Endothelial cell of umbilical vein (primary cell): Measurements from ENCODE around the gene MED17. TPM values are rescaled to one million over a fixed set of nuclear protein-coding genes. Genes with fewer than 3 reads are reported as not detected.

ENCODE experiments used
- BruUV-seq: library from RNA; stranded (reverse); fragments of 400-500 nt; replicated peaks from 2 replicates; lab custom pipeline; 2021; lab: Mats Ljungman, UMichigan
- CTCF ChIA-PET: fragments of 300-600, 350-600 bp; sonication (Branson Sonifier 250); formaldehyde crosslinking; loops from one replicate; lab custom pipeline; 2021; ENCODE audit warnings: antibody characterized with exemption, inconsistent platforms; lab: Charles Lee
- POLR2A ChIA-PET: fragments of 300-600, 350-600 bp; sonication (Branson Sonifier 250); formaldehyde crosslinking; loops from one replicate; lab custom pipeline; 2021; ENCODE audit warnings: antibody characterized with exemption, inconsistent platforms; lab: Charles Lee
- DNase-seq: peaks from one replicate; pipeline ENCODE4 v3.0.0-alpha.2; 2011; ENCODE audit warnings: low read depth, low spot score
- FAIRE-seq: peaks from 2 replicates; lab custom pipeline; 2011; peaks lifted over from hg19 to GRCh38; lab: Jason Lieb, UNC
- H2AFZ ChIP-seq: 2 replicates; pipeline ENCODE4 v1.6.0; 2012; ENCODE audit warnings: low read depth, low read length, control low read depth, inconsistent platforms
- H3K27ac ChIP-seq: 2 replicates; pipeline ENCODE4 v1.5.1; 2011; ENCODE audit warnings: low read depth, mild to moderate bottlenecking, control low read depth, low read length, moderate library complexity; ENCODE audit not compliant: insufficient read depth
- H3K27me3 ChIP-seq, 2 experiments: 2 replicates each; pipeline versions ENCODE4 v1.6.0 to v1.6.1; 2011; ENCODE audit warnings: low read length in 2 of 2, mixed read lengths in 1 of 2; ENCODE audit not compliant: control insufficient read depth in 2 of 2, insufficient read depth in 2 of 2
- H3K36me3 ChIP-seq, 2 experiments: 2 replicates in 1 of 2; 3 replicates in 1 of 2; pipeline ENCODE4 v1.5.1; 2011; ENCODE audit warnings: low read length in 2 of 2, mild to moderate bottlenecking in 1 of 2, moderate library complexity in 1 of 2; ENCODE audit not compliant: control insufficient read depth in 2 of 2, insufficient read depth in 2 of 2; ENCODE audit errors: extremely low read depth in 1 of 2
- H3K4me1 ChIP-seq: 3 replicates; pipeline ENCODE4 v1.5.1; 2011; ENCODE audit warnings: mild to moderate bottlenecking, low read length; ENCODE audit not compliant: control insufficient read depth, insufficient read depth; ENCODE audit errors: extremely low read depth
- H3K4me2 ChIP-seq: 2 replicates; pipeline ENCODE4 v1.6.1; 2011; ENCODE audit warnings: low read length, control low read depth, mixed read lengths; ENCODE audit not compliant: insufficient read depth
- H3K4me3 ChIP-seq, 3 experiments: fragments of 200-600 bp in 1 of 3; sonication (generic), shearing (Covaris generic) in 1 of 3; replicated peaks in 1 of 3; 2 replicates each; pipeline ENCODE4 v1.5.1; 2011 to 2016; ENCODE audit warnings: control low read depth in 3 of 3, low read length in 3 of 3, mild to moderate bottlenecking in 2 of 3, inconsistent platforms in 1 of 3, low read depth in 1 of 3, moderate library complexity in 1 of 3; ENCODE audit not compliant: insufficient read depth in 1 of 3
- H3K79me2 ChIP-seq: 2 replicates; pipeline ENCODE4 v1.6.0; 2012; ENCODE audit warnings: low read length, inconsistent platforms; ENCODE audit not compliant: control insufficient read depth, insufficient read depth
- H3K9ac ChIP-seq: replicated peaks from 2 replicates; pipeline ENCODE3; 2011; ENCODE audit warnings: low read length, control low read depth; ENCODE audit not compliant: insufficient read depth; ENCODE audit errors: extremely low read depth
- H3K9me1 ChIP-seq: replicated peaks from 3 replicates; pipeline ENCODE4 v1.6.0; 2011; ENCODE audit warnings: mild to moderate bottlenecking, low read length; ENCODE audit not compliant: control insufficient read depth, insufficient read depth; ENCODE audit errors: extremely low read depth
- H3K9me3 ChIP-seq: replicated peaks from 2 replicates; pipeline ENCODE4 v1.5.1; 2012; ENCODE audit warnings: low read length, inconsistent platforms; ENCODE audit not compliant: control insufficient read depth, insufficient read depth
- H4K20me1 ChIP-seq: replicated peaks from 2 replicates; pipeline ENCODE3; 2011; ENCODE audit warnings: mild to moderate bottlenecking, low read length; ENCODE audit not compliant: control insufficient read depth, insufficient read depth; ENCODE audit errors: extremely low read depth
- CTCF ChIP-seq, 2 donors: IDR thresholded peaks; 1 replicate in 1 of 2; 2 replicates in 1 of 2; pipeline ENCODE4 v1.5.1; 2011; ENCODE audit warnings: low read length in 2 of 2, mild to moderate bottlenecking in 2 of 2, moderate library complexity in 2 of 2, control low read depth in 1 of 2, inconsistent platforms in 1 of 2, low read depth in 1 of 2; ENCODE audit not compliant: insufficient read depth in 1 of 2; ENCODE audit errors: extremely low read depth in 1 of 2
- EZH2 ChIP-seq: IDR thresholded peaks from 2 replicates; pipeline ENCODE4 v1.6.1; 2012; ENCODE audit warnings: borderline replicate concordance, low read depth, mild to moderate bottlenecking, moderate library complexity, low read length, inconsistent platforms; ENCODE audit not compliant: severe bottlenecking
- FOS ChIP-seq: IDR thresholded peaks from 2 replicates; pipeline ENCODE4 v1.6.1; 2011; ENCODE audit warnings: mild to moderate bottlenecking, low read length, moderate library complexity, borderline replicate concordance; ENCODE audit not compliant: insufficient read depth
- GATA2 ChIP-seq: IDR thresholded peaks from 2 replicates; pipeline ENCODE4 v1.7.0; 2011; ENCODE audit warnings: low read depth, mild to moderate bottlenecking, moderate library complexity, mixed read lengths, low read length; ENCODE audit not compliant: insufficient read length, insufficient read depth
- JUN ChIP-seq: IDR thresholded peaks from 2 replicates; pipeline ENCODE4 v1.6.1; 2011; ENCODE audit warnings: borderline replicate concordance, low read depth; ENCODE audit not compliant: insufficient read length, insufficient read depth
- MAX ChIP-seq: IDR thresholded peaks from 2 replicates; pipeline ENCODE4 v1.6.1; 2011; ENCODE audit not compliant: insufficient read depth, insufficient read length
- MYC ChIP-seq: IDR thresholded peaks from one replicate; pipeline ENCODE4 v1.6.1; 2011; ENCODE audit warnings: mild to moderate bottlenecking, low read depth, low read length
- POLR2A ChIP-seq: IDR thresholded peaks from 2 replicates; pipeline ENCODE4 v1.6.1; 2012; ENCODE audit warnings: low read depth, mild to moderate bottlenecking, control low read depth, low read length
- POLR2AphosphoS5 ChIP-seq: IDR thresholded peaks from 2 replicates; pipeline ENCODE4 v1.6.1; 2012; ENCODE audit warnings: low read depth, mild to moderate bottlenecking, control low read depth, low read length, moderate library complexity; ENCODE audit not compliant: insufficient read depth
- dilution Hi-C: fragments of 300-500 bp; cut with MboI; formaldehyde crosslinking; loops from one replicate; pipeline ENCODE4 v1.15.0; 2019; ENCODE audit warnings: low sequenced_read_pairs; ENCODE audit not compliant: extremely low pct_ligation_motif_present
- intact Hi-C: fragments of 100-400 bp; cut with micrococcal nuclease; formaldehyde crosslinking; loops from one replicate; pipeline ENCODE4 v1.10.0; 2022
- polyA plus RNA-seq, 4 experiments: library from polyadenylated mRNA; depleted of rRNA in 3 of 4; stranded (reverse) in 3 of 4; unstranded in 1 of 4; fragments of >200 nt; gene quantifications; 2 replicates each; pipeline versions ENCODE4 v1.2.1 to v1.2.3, GENCODE V29; 2011 to 2012; ENCODE audit warnings: missing spikeins in 1 of 4
- total RNA-seq: library from RNA; stranded (reverse); gene quantifications from 2 replicates; pipeline ENCODE4 v1.2.3, GENCODE V29; 2021

The MED17 gene
- total and polyA plus RNA-seq, 2 donors (not counting 3 experiments of a cell fraction or from before 2014, with no cell fraction given) = 11.3 to 40.6 TPM

- no peak overlapping the region for H2AFZ ChIP-seq
Measured at GRCh38 chr11:93846411-93846810, 62.3 kb downstream of the MED17 start.

DNA sequence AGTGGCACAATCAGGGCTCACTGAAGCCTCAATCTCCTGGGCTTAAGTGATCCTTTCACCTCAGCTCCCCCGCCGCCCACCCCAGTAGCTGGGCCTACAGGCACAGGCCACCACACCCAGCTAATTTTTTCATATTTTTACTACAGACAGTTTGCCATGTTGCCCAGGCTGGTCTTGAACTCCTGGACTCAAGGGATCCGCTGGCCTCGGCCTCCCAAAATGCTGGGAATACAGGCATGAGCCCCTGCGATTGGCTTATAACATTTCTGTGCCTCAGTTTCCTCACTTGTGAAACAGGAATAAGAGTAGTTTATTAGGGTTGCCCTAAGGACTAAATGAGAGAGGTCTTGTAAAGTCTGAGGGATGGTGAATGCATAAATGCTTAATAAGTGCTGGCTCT is 65.1 kb downstream of the MED17 start:
- Histone ChIP-seq H3K79me2 (no peaks in the 10 kb centered on the region), H3K4me1 (peaks cover 3% of the 10 kb centered on the region), H3K9me1 (no peaks in the 10 kb centered on the region), H2AFZ (peak overlapping the region; percentile 76), H3K4me2 (no peak overlapping the region), H3K4me3 (no peak overlapping the region), H3K9ac (no peak overlapping the region), H3K27ac (no peak overlapping the region), H4K20me1 (no peaks in the 10 kb centered on the region), H3K9me3 (no peaks in the 10 kb centered on the region), H3K36me3 (no peaks in the 10 kb centered on the region), H3K27me3 (no peaks in the 10 kb centered on the region)
- FAIRE-seq (no peak), DNase-seq (no peak)
- POLR2A ChIA-PET = no interaction called here
- dilution Hi-C loops = no loop called here
- TF ChIP-seq MAX (no peak), CTCF (IDR thresholded peaks at IDR 0.05; ENCODE audit: extremely low read depth in 1 of 2, insufficient read depth in 1 of 2, low read depth in 1 of 2, low read length in 2 of 2) (no peak), EZH2 (no peak), FOS (no peak), POLR2AphosphoS5 (no peak), GATA2 (no peak), POLR2A (no peak), JUN (no peak), MYC (no peak)
- BruUV-seq = no TSS peak
- intact Hi-C loops = no loop called here
- CTCF ChIA-PET = no interaction called here

More at GRCh38 chr11:93846411-93846810, 62.3 kb downstream of the MED17 start:
- Histone ChIP-seq H3K4me1 (peaks cover 3% of the 10 kb centered on the region), H3K27me3 (peaks cover 0 to 2% of the 10 kb centered on the region in 2 experiments), H4K20me1 (no peaks in the 10 kb centered on the region), H3K27ac (no peak overlapping the region), H3K79me2 (no peaks in the 10 kb centered on the region), H3K9me3 (no peaks in the 10 kb centered on the region), H3K9me1 (no peaks in the 10 kb centered on the region), H3K4me3 (no peak overlapping the region), H3K9ac (no peak overlapping the region), H3K4me2 (no peak overlapping the region), H3K36me3 (no peaks in the 10 kb centered on the region)
- intact Hi-C loops = no loop called here
- ChIA-PET POLR2A (no interaction called here), CTCF (no interaction called here)
- no TSS peak for BruUV-seq
- no peak for FAIRE-seq
- dilution Hi-C loops = no loop called here
- TF ChIP-seq GATA2 = no peak
- no peak for DNase-seq
